ENCODE measurements around the gene ZC3H12D.
A peak's percentile ranks its signal among the peaks of the same experiment; 100 is the strongest.

Gene ZC3H12D

DNA sequence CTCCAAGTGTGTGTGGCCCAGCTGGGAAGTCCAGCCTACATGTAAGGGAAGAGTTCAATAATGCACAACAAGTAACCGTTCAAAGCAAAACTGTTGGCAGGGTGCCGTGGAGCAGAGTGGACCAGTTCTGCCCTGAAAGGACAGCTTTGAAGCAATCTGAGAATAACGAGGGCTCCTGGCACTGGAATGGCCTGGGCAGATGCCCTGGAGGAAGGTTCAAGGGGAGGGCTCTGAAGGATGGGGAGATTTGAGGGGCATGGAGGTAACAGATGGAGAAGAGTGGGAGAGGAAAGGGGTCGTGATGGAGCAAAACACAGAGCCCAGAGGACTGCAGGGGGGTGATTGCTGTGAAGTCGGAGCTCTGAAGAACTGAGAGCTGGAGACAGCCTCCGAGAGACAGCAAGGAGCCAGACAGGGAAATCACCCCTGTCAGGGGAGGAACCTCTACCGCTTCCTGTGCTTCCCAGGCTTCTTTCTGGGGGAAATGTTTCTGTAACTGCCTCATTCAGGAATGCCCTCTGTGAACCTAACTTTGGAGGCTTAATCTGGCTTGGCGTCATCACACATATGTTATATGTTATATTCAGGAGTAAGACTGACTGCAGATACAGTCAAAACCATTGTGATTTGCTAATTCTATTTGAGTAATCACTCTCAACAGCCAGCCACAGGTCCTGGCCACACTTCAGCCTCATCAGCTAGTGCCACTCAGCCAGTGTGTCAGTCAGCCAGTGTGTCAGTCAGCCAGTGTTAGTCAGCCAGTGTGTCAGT, 41.2 kb downstream of the ZC3H12D start:
- no peak for DNase-seq (ENCODE audit: low read depth in 2 of 2)

DNA sequence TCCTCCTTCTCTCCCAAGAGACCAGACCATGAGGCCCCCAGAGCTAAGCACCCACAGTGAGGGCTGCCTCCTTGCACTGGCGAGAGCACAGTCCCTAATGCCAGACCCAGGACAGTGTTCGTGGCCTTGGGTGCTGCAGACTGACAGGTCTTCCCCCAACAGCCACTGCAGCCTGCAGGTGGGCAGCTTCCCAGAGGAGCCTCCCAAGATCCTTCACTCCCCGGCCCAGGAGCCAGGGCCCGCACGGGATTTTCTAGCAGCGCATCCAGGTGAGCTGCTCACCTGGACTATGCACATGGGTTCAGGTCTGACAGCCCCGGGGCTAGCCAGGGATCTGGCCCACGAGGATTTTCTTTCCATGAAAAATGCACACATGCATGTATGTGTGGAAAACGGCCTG, 43.1 kb downstream of the ZC3H12D start:
- no peak for DNase-seq (ENCODE audit: low read depth in 2 of 2)

DNA sequence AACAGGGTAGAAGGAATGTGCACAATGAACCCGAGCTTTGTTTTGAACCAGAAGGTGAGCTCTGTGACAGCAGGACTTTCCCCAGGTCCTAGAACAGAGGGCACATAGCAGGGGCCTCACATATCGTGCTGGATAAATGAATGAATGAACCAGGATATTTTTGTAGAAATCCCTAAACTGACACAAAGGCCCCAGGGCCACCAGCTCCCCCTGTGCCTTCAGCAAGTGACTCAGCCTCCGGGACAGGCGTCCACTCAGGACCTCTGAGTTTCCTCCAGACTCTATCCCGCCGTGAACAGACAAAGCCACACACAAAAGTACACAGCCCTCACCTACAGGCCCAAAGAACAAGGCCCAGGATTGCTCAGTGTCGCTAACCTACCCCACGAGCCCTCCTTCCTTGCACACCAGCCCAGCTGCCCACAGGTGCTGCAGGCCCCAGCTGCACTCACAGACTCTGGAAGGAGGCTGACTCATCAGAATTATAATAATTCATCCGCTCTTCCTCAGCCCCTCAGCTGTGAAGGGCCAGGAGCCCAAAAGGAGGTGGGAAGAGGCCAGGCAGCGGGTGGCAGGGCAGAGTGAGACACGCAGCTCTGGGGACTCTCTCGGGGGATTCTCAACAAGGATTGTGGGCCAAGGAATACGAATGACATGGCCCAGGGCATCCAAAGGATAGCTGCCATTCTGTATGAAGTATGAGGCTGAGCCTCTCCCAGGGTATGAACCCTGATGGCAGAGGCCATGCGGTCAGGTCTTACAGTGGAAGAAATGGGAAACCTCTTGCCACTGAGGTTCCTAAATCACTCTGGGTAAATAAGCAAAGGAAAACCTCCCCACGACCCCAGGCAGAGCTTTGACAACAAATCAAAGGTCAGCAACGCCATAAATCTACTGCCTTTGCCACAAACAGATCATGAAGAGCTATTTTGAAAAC, 43.8 kb downstream of the ZC3H12D start:
- no peak for DNase-seq (ENCODE audit: low read depth in 2 of 2)

DNA sequence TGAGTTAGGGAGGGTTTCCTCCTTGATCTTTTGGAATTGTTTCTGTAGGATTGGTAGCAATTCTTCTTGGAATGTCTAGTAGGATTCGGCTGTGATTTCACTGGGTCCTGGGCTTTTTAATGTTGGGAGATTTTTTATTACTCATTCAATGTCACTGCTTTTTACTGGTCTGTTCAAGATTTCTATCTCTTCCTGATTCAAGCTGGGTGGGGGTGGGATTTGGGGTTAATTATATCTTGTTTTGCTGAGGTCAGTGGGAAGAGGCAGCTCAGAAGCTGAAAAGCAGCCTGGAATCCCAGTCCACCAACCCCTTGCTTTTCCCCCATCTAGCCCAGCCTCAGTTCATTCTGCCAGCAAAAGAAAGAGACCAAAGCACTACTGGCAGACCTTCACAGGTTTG, 45.2 kb downstream of the ZC3H12D start:
- no peak for DNase-seq (ENCODE audit: low read depth in 2 of 2)

DNA sequence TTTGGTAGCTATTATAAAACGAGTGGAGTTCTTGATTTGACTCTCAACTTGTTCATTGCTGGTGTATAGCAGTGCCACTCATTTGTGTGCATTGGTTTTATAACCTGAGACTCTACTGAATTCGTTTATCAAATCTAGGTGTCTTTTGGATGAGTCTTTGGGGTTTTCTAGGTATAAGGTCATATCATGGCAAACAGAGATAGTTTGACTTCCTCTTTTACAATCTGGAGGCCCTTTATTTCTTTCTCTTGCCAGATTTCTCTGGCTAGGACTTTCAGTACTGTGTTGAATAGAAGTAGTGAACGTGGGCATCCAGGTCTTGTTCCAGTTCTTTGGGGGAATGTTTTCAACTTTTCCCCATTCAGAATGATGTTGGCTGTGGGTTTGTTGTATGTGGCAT, 46.0 kb downstream of the ZC3H12D start:
- no peak for DNase-seq (ENCODE audit: low read depth in 2 of 2)

DNA sequence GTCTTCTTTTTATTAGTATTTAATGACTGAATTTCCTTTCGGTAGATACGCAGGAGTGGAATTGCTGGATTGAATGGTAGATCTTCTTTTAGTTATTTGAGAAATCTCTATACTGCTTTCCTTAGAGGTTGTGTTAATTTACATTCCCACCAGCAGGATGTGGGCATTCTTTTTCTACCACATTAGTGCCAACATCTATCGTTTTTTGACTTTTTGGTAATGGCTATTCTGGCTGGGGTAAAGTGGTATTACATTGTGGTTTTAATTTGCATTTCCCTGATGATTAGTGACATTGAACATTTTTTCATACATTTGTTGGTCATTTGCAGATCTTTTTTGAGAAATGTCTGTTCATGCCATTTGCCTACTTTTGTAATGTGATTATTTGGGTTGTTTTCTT, 47.6 kb downstream of the ZC3H12D start:
- DNase-seq (ENCODE audit: low read depth in 2 of 2) = no peak

DNA sequence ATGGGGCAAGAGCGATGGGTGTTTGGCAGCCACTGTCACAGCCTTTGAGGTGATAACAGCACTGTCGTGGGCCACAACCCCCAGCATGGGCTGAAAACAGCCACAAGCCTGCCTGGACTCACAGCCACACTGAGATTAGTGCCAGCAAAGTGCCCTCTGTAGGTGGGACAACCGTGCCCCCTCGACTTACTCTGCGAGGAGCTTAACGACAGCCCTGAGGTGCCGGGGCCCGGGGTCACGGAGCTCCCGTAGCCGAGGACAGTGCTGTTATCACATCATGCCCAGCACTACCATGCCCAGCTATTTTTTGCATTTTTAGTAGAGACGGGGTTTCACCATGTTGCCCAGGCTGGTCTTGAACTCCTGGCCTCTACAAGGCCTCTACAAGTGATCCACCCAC, 48.2 kb downstream of the ZC3H12D start:
- DNase-seq (ENCODE audit: low read depth in 2 of 2) = no peak

DNA sequence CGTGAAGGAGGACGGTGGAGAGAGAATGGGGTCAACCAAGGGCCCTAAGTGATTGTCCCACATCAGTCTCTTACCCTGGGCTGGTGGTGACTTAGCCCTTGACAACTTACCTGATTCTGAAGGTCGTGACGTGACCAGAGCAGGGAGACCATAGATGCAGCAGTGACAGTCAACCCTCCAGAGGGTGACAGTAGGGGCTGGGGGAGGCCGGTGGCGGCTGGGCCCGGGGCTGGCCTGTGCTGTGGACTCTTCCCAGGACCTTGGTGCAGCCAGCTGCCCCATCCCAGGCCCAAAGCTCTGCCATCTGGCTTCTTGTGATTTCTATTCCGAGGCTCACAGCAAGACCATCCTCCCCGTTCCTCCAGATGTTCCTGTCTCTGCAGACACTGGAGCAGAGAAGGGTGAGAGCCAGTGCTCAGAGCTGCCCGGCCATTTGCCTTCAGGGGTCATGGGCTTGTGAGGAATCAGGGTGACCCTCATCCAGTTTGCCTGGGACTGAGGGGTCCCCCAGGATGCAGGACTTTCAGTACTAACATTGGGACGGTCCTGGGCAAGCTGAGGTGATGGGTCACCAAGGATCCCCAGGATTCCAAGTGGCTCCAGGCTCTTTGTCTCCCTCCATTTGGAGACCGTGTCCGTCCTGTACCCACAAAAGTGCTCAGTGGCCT, 48.8 kb downstream of the ZC3H12D start:
- DNase-seq (ENCODE audit: low read depth in 2 of 2) = no peak

DNA sequence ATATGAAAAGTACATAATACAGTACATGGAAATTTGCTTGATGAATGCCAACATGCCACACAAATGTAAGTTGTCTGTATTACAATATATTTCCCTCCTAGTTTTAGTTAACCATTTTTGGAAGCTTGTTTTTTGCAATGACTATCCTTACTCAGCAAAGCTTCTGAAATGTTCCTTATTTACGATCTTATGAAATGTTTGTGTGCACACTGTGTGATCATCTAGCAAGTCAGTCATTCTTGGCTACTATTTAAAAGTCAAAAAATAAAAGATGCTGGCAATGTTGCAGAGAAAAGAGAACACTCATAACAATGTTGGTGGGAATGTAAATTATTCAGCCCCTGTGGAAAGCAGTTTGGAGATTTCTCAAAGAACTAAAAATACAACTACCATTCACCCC, 50.9 kb downstream of the ZC3H12D start:
- no peak for DNase-seq (ENCODE audit: low read depth in 2 of 2)

DNA sequence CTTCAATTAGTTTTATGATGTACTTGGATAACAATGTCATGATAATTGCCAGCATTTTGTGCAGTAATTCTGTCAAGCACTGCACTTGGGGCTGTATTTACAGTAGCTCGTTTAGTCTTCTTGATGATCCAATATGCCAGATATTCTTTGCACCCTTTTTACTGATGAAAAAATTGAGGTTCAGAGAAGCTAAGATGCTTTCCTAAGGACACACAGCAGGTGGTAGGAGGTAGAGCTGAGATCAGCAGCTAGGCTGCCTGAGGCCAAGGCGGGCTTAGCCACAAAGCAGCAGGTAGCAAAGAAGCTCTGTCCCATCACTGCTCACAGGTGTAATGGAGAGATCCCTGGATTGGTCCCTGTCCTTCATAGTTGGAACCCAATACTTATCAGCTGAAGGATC, 51.4 kb downstream of the ZC3H12D start:
- no peak for DNase-seq (ENCODE audit: low read depth in 2 of 2)

DNA sequence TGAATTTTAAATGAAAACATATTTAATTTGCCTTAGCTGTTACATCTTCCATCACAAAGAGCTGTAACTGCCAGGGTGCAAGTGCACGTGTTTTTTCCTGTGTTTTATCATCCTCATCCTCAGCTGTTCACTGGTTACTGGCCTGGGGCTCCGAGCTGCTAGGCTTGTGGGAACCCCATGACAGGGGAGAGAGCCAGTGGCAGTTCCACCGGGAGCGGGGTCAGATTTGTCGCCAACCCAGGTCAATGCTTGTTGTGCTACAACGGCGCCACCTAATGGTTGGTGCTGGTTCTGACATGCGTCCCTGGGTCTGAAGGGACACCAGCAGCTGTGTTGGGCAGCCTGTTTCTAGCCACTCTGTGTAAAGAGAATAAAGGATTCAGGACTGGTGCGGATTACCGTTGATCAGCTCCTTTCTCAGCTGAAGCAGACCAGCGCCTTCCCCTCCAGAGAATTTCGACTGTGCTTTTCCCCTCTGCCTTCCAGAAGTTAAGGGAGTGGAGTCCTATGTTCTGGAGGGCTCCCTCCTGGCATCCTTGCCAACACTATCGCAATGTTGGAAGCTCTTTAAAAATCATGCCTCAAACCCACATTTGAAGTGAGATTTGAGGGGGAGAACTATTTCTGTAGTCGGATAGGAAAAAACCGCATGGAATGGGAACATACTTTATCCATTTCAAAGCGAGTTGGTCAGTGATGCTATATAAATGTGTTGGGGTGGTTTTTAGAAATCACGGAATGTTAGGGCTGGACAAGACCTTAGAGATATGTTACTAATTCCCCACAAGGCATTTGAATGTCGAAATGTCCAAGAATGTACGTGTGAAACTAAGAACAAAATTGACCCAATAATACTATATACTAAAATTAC, 52.7 kb downstream of the ZC3H12D start:
- DNase-seq (ENCODE audit: low read depth in 2 of 2) = peak; percentile 80 to 89

DNA sequence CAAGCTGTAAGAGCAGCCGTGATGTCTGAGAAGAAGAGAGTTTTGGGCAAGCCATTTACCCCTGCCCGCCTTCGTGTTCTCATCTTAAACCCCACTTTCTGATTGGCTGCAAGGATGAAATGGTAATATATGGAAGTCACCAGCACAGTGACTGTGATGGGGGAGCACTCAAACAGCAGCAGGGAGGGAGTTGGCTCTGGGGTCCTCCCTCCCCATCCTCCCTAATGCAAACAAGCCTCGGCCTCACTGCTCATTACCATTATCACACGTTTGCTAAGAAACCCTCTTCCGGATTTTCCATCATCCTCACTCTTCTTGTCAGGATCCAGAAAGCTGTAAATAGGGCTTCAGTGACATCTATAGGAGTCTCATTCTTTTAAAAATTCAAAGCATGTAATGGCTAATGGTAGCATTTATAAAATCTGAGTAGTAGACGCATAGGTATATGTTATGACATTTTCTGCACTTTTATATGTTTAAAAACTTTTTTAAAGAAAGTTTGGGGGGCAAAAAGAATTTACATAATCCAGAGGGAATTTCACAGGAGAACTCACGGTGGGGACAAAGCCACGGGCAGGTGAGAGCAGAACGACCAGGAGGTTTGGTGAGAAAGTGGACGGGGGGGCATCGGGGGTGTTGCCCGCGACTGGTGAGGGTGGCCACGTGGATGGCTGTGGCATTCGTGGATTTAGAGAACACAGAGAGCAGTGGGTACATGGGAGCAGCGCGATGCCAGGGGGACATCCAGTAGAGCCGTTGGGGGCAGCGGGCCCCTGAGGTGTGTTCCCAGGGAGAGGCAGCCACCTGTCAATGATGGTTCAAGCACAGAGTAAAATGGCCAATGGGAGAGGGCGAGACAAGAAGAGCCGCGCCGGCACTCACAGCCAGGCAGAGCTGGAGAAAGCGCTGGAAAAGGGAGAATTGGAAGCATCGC, 55.1 kb downstream of the ZC3H12D start:
- no peak for DNase-seq (ENCODE audit: low read depth in 2 of 2)

DNA sequence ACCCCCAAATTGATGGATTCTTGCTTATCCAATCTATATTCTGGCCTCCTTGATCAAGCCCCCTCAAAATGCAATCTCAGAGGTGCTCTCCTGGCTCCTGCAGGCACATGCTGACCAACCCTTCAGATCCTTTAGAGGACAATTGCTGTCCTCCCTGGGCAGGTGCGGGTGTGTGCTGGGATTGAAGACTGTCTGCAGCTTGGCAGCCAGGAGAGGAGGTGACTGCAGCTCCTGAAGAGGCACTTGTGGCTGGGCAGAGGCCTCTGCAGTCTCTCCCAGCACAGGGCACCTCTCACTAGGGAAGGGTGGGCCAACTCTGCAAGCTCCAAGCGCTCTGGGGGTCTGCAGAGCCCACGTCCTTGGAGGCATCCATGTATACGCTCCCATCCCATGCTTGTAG, 56.2 kb downstream of the ZC3H12D start:
- DNase-seq (ENCODE audit: low read depth in 2 of 2) = no peak

DNA sequence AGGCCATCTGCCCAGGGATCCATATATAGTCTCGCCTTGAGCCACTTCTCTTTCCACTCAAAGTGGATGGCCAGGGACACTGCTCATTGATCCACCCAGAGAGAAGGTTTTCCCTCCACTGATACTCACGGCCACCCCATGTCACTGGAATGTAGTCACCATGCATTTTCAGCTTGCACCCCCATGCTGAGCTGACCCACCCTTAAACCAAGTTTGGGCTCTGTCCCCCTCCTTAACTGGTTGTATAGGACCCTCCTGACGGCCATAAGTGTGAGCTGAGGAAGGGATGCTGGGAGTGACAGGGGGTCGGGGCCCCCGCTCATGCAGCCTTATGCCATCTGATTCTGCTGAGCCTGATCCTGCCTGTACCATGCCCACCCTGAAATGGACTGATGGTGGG, 59.1 kb downstream of the ZC3H12D start:
- no peak for DNase-seq (ENCODE audit: low read depth in 2 of 2)

DNA sequence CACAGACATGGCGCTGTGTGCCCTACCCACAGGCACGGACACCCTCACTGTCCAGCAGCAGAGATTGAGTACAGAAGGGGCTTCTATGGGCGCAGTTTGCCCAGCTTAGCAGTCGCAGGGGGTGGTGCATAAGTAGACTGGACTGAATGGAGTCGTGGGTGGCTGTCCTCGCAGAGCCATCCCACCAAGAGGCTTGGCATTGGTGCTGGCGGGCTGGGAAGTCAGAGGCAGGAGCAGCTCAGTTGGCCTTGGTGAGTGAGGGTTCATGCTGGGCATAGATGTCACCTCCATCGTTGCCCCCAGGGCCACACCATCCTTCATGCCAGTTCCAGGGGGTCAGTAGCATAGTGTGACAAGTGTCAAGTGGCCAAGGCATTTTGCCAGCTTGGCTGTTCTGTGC, 59.6 kb downstream of the ZC3H12D start:
- no peak for DNase-seq (ENCODE audit: low read depth in 2 of 2)

DNA sequence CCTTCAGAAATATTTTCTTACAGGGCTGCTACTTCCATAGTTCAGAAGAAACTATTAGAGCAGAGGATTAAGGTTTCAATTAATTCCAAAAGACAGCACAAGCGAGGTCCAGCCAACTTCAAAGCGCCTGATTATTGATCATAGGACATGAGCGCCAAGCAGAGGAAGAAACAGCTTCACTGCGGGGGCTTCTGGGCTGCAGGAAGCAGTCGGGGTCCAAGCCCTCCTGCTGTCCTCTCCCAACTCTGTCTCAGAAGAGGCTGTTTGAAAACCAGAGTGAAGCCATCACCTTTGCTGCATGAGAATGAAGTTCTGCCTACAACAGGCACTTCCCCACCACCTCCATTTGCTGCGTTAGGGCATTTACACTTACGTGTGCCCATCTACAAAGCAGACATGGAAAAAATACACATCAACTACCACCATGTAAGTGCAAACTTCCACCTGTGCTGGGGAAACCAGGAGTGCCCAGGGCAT, 60.8 kb downstream of the ZC3H12D start:
- no peak for DNase-seq (ENCODE audit: low read depth in 2 of 2)

DNA sequence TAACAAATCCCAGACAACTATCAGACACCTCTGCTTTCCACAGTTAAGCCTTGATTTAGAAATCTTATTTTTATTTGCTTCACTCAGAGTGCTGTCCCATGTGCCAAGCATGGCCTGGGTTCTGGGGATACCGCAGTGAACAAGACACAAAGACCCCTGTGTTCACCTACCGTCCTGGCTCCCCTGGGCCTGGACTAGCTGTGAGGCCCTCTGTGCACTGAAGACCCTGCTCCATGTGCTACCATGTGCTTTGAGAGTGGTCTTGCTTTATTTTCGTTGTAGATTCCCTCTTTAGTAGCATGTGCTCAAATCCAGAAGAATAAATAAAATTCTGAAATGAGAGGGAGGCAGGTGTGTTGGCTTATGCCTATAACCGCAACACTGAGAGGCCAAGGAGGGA, 62.2 kb downstream of the ZC3H12D start:
- no peak for DNase-seq (ENCODE audit: low read depth in 2 of 2)

DNA sequence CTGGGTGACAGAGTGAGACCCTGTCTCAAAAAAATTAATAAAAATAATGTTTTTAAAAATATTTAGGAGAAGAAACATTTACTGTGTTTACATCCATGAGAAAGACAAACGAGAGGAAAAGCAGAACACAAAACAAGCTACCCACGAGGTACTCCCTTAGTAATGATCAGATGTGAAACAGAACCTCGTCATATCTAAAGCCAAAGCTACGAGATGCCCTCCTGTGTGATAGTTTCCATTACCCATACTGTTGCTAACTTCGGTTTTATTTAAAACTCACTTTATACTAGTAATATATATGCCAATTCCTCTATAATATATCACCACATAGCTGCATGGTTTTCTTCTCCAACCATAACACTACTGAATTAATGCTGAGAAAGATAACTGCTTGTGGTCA, 63.7 kb downstream of the ZC3H12D start:
- DNase-seq (ENCODE audit: low read depth in 2 of 2) = no peak

DNA sequence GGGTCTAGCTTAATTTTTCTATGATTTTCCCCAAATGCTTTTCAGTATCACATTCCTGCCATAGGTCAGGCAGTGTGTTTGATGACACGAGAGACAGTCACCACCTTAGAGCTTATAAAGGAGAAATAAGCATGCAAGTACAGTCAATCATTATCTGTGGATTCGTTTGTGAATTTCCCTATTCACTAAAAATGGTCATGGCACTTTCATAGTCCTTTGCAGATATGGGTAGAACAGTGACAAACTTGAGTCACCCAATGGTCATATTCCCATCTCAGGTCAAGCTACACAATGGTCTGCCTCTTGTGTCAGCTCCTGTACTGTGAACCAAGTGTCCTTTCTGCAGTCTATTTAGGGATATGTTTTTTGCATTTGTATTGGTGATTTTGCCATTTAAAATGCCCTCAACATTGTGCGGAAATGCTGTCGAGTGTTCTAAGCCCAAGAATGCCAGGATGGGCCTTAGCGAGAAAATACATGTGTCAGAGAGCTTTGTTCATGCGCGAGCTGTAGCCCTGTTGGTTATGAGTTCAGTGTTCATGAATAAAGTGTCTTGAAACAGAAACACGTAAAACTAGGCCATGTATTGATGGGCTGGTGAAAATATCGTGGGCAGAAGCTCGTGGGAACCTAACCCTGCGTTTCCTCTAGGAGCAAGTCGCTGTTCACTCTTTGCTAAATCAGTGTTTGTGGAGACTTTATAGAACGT, 65.0 kb downstream of the ZC3H12D start:
- DNase-seq (ENCODE audit: low read depth in 2 of 2) = no peak

DNA sequence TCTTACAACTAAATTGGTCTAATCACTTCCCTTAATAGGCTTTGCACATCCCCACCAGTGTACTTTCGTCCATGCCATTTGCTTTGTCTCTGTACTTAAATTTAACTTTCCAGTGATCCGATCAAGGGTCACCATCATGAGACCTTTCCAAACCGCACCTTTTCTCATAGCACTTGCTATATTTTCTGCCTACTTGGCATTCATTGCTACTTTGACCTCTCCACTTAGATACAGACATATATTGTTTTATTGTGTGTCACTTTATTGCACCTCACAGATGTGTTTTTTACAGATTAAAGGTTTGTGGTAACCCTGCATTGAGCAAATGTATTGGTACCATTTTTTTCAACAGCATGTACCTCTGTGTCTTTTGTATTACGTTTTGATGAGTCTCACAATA, 70.0 kb downstream of the ZC3H12D start:
- DNase-seq (ENCODE audit: low read depth in 2 of 2) = no peak
